HG02840 (cell line): ENCODE measurements around the gene METRN.

Experiments used
- ATAC-seq: cut with Tn5 transposase; IDR thresholded peaks from one replicate; pipeline ENCODE4 v1.9.1; 2021; ENCODE audit warnings: mild to moderate bottlenecking, moderate library complexity, moderate number of reproducible peaks; ENCODE audit not compliant: unreplicated experiment, low FRiP score

METRN gene

DNA sequence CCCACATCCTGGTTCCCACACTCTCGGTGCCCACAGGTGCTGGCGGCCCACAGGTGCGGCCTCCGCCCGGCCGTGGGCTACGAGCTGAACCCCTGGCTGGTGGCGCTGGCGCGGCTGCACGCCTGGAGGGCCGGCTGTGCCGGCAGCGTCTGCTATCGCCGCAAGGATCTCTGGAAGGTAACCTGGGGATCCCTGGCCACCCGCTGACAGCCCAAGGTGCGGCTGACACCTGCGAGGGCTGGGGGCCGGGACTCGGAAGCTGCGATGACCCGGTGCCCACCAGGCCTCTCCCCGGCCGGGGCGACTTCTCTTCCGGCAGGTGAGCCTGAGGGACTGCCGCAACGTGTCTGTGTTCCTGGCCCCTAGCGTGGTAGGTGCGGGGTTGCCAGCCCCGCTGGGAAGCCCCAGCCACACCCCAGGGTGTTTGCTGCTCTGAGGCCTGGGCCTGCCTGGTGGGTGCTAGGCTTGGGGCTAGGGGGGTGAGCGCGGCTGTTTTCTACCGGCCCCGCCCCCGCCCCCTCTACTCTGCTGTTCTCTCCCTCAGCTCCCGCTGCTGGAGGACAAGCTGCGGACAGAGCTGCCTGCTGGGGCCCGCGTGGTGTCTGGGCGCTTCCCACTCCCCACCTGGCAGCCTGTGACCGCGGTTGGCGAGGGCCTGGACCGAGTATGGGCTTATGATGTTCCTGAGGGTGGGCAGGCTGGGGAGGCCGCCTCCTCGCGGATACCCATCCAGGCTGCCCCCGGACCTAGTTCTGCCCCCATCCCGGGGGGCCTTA, 7.0 kb downstream of the METRN start:
- ATAC-seq = no peak

DNA sequence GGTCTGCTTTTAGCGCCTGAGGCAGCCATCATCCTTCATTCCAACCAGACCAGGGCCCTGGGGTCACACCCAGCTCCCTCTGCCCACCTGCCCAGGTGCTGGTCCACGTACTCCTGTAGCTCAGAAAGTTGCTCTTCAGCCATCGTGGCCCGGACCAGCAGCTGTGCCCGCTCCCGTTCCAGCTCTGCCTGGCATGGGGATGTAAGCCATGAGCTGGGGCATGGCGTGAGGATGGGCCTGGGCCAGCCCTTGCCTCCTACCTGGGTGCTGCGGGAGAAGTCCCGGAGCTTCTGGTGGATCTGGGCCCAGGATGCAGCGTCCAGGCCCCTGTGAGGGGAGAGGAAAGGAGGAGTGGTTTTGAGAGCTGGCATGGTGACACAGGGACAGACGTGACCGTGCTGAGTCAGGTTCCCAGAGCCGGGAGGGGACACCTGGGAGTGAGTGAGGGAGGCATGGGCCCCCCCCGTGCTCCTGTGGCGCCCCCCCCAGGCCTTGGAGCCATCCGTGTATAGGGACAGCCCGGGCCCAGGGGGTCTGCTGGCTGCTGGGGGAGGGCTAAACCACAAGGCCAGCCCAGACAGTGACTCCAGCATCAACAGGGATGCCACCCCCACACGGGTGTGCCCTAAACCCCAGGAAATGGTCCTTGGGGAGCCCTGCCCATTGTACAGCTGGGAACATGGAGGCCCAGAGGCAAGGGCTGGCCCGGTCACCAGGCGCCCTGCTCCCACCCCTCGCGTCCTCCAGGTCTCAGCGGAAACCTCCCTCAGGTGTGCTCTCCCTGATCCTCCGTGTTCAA, 8.1 kb downstream of the METRN start:
- no peak for ATAC-seq

DNA sequence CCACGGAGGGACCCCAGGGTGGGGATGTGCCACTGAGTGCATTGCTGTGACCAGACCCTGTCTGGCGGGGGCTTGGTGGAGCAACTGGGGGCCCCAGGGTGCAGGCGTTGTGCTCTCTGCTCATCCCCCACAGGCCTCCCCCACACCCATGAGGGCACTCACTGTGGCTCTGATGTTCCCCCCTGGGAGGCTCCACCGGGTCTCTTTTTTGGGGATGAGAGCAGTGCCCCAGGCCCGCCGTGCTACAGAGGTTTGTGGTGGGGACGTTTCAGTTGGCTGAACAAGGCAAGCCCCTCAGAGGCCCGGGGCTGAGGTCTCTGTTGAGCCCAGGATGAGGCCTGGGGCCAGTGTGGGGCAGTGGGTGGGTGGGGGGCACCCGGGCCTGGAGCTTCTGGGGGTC, 8.8 kb downstream of the METRN start:
- no peak for ATAC-seq

DNA sequence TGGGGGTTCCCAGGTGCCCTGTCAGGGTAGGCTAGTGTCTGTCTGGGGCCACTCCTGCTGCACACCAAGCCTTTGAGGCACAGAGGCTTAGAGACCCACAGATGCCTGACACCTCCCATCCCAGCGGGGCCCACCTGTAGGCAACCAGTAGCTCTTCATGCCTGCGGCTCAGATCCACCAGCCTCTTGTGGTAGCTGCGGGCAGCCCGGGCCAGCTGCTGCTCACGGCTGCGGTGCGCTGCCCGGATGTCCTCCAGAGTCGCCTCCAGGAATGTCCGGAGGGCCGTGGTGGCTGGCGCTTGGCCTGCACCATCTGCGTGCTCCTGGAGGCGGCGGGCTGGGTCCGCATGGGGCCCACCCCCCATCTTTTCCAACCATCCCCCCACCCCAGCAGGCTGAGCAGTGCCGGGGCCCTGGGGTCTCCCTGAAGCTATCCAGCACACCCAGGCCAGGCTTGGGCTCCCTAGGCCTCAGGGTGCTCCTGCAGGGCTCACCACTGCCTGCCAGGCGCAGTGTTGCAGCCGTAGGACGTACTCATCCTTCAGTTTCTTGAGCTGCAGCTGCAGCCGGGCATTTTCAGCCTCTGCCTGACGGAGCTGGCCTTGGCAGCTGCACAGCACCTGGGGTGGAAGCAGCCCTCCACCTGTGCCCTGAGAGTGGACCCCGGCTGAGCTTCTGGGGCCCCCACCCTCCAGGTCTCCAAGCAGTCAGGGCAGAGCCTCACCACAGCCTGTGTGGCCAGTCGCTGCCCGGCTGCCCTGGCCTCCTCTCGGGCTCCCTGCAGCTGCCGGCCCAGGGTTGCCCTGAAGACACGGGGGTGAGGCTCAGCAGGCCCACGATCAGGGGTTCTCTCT, 9.5 kb downstream of the METRN start:
- no peak for ATAC-seq

DNA sequence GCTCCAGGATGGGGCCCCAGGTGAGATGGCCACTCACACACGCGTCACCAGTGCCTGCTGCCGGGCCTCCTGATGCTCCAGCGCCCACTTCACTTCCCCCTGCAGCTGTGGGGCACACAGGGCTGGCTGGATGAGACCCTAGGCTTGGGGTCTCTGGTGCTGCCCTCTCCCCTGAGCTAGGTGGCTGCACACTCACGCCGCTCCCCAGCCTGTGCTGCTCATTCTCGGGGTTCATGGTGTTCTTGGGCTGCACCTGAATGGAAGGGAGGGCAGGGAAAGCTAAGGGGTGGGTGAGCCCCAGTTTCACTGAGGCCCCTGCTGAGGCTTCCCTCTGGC, 10.1 kb downstream of the METRN start:
- no peak for ATAC-seq

DNA sequence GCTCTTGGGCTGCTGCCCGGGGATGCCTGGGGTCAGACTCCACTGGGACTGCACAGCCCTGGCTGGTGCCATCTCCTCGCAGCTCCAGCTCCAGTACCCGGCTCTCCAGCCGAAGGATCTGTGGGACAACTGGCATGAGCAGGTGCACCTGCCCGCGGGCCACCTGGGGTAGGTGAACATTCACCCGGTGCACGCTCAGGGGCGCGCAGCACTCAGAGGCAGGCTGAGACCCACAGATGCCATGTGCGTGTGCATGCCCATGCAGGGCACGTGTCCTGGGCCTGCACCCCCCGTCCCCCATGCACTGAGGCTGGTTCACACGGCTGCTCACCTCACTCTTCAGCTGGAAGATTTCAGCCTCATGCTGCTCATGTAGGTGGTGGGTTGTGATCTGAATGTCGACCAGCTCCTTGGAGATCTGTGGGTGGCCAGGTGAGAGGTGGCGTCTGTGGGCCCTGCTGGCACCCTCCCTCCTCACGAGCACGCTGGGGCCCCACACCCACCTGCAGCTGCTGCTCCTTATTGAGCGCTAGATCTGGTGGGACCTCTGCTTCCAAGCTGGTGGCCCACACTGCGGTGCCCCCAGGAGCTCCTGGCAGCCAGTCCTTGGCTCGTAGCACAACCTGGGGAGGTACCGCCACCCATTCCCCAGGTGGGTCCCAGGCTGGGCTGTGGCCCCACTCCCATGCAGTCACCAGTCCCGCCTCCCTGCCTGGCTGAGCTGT, 10.7 kb downstream of the METRN start:
- ATAC-seq = no peak

DNA sequence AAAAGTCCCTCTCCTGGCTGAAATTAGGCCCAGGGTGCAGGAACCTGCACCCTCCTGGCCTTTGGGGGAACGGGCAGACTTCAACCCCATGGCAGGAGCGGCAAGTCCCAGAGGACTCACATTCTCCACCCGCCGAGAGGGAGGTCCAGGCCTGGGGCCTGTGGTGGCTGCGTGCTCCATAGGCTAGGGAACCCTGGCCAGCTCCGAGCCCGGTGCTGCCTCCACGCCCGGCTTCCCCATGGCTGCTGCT, 11.2 kb downstream of the METRN start:
- no peak for ATAC-seq

DNA sequence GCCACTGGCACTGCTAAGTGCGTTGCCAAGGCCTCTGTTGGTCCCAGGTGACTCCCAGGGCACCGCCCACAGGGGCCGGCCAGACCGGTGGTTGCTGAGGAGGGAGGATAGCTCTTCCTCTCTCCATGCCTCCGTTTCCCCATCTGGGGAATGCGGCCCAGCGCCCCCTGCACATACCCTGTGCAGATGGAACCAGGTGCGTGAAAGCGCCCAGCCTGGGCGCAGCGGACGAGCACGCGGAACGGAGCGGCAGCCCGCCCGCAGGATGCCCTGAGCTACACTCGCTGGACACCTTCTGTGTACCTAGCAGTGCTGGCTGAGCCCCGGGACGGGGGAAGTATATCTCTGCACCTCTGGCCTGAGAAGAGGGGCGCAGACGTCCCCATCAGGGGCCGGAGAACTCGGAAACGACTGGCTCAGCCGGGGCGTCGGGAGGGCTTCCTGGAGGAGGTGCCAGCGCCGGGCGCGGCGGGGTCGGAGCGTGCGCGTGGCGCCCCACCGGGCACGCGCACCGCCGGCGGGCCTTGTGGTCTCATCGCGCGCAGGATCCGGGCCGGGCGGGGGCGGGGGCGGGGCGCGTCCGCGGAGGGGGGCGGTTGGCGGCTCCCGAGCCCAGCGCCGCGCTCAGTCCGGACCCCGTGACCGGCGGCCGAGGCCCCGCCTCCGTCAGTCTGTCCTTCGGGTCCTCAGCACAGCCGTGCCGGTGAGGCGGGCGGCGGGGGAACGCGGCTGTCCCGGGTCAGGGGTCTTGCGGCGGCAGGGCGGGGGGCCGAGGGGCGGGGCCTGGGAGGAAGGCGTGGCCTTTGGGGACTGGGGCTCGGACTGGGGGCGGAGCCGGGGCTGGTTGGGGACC, 11.7 kb downstream of the METRN start, which contains the start of the genes CCDC78 and HAGHL:
Gene CCDC78, minus strand, starts transcription at position 6 of the 853 bp plus-strand sequence. CDS start 76 bp downstream, outside the sequence.
Gene HAGHL, plus strand, starts transcription at position 669 of the 853 bp plus-strand sequence. CDS start 404 bp downstream, outside the sequence.
- ATAC-seq = no peak

DNA sequence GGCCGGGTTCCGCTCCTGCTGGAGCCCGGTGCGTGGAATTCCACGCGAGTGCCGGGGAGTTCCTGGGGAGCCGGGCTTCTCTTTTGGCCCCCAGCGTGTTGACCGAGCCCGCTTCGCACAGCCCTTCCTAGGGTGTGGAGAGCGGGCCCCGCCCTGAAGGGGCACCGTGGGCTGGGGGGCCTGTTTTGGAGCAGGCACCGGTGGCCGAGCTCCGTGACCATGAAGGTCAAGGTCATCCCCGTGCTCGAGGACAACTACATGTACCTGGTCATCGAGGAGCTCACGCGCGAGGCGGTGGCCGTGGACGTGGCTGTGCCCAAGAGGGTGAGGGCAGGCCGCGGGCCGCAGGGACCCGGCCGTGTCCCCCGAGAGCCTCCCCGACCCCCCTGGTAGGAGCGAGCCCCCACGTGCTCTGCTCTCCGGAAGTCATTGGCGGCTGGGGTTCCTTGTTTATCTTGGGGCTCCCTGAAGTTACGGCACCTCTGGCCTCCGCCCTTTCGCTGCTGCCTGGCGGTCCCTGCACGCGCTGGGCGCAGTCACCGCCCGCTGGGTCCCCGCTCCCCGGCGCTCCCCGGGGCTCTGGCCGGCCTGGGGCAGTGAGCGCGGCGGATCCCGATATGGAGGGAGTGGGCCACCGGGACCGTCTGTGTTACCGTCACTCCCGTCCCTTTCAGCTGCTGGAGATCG, 12.5 kb downstream of the METRN start:
- ATAC-seq = no peak

DNA sequence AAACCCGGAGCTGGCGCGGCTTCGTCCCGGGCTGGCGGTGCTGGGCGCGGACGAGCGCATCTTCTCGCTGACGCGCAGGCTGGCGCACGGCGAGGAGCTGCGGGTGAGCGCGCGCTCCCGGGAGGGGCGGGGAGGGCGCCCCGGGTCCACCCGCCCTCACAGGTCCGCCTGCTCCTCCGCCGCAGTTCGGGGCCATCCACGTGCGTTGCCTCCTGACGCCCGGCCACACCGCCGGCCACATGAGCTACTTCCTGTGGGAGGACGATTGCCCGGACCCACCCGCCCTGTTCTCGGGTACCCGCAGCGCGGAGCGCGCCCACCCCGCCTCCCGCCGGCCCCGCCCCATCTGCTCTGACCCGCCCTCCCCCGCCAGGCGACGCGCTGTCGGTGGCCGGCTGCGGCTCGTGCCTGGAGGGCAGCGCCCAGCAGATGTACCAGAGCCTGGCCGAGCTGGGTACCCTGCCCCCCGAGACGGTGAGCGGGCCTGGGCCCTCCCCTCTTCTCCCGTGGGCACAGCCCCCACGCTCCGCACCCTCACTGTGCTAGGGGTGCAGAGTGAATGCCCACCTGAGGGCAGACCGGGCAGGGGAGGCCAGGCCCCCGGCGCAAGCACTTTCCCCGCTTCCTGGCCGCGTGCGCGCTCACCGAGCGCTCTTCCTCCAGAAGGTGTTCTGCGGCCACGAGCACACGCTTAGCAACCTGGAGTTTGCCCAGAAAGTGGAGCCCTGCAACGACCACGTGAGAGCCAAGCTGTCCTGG, 13.4 kb downstream of the METRN start:
- ATAC-seq = no peak

DNA sequence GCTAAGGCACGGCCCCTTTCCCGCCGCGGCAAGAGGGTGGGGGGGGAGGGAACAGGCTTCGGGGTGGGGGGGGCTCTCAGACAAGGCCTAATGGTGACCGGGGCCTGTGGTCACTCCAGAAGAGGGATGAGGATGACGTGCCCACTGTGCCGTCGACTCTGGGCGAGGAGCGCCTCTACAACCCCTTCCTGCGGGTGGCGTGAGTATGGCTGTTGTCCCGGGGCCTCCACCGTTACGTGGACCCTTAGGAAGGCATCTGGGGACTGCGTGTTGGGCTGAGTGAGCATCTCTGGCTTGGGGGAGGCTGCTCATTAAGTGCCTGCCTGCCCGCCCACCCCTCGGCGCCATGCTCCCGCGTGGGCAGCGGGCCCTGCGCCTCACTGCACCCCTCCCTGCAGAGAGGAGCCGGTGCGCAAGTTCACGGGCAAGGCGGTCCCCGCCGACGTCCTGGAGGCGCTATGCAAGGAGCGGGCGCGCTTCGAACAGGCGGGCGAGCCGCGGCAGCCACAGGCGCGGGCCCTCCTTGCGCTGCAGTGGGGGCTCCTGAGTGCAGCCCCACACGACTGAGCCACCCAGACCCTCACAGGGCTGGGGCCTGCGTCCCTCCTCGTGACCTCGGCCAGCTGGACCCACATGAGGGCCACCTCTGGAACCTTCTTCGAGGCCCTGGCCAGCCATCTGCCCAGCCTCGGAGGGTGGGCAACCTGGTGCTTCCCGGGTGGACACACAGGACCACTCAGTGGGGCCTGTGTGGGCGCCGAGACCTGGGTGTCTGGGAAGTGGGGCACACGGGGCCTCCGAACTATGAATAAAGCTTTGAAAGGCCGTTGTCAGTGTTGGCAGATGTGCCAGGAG, 14.2 kb downstream of the METRN start:
- ATAC-seq = no peak

DNA sequence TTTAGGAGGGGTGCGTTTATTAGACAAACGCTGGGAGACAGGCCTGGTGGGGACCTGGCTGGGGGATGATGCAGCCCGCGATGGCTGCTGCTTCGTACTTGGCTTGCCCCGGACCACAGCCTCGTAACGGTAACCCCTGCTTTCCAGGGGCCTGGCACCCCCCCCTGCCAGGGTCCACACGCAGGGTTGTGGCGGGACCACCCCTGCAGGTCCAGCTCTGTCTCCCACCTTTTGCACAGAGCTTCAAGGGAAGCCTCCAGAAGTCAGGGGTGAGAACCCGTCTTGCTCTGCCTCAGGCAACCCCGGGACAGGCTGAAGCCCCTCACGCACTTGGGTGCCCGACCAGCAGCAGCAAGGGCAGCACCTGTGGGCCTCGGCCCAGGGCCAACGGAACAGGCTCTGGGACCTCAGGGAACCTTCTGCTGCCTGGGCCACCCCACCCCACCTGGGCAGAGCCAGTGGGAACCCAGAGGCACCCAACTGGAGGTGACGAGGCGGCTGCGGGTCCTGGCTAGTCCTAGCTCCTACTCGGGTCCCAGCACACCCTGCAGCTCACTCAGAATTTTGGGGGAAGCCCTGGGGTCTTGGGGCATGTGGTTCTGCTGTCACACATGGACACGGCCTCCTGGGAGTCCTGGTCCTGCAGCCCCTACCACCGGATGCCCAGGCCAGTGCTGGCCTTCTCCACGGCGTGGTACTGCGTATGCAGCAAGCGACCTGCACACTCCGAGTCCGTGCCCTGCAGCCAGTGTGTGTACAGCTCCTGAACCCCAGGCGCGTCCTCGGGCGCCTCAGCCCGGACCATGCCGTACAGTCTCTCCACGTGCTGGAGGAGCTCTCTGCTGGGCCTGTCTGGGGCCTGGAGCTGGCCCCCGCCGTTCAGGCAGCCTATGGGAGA, 15.1 kb downstream of the METRN start:
- ATAC-seq = no peak

DNA sequence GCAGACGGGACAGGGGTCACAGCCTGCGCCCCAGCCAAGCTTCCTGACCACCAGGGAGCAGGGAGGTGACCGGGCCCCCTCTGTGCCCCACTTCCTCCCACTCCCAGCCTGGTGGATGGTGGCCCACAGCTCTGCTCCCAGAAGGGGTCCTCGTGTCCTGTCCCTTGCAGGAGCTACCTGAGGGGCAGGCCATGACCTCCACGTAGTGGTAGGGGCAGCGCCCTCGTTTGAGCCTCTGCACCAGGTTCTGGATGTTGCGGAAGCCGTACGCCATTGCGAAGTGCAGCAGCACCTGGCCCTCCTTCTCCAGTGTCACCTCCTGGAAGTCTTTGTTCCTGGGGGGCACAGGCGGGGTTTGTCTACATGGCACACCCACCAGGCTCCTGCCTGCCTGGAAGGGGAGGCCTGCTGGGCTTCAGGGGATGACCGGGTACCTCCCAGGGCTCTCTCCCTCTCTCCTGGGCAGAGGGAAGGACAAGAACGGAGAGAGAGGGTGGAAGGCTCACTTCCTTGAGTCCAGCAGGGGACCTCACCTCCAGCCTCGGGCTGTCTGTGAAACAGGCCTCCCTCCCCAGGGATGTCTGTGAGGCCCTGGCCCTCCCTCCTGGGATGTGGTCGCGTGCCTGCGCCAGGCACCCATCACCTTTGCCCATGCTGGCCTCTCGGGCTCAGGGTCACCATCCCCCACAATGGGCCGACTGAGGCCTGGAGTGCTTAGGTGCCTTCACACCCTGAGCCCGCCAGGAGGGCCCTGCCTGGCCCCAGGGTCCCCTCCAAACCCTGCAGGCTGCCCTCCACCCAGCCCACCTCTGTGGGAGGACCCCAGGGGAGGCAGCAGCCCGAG, 16.0 kb downstream of the METRN start:
- ATAC-seq = no peak

DNA sequence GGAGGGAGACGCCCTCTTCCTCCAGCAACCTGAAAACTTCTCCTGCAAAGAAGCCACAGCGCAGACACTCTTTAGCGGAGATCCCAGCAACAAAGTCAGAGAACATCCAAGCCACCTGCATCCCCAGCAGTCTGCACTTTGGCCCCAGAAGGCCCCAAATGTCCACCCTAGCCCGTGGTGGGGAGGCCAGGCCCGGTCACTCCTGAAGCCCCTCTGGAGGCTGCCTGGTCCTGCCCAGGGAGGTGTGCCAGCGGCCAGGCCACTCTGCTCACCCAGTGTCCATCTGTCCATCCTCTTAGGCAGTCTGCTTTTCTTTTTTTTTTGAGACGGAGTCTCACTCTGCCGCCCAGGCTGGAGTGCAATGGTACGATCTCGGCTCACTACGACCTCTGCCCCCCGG, 17.4 kb downstream of the METRN start:
- ATAC-seq = no peak

DNA sequence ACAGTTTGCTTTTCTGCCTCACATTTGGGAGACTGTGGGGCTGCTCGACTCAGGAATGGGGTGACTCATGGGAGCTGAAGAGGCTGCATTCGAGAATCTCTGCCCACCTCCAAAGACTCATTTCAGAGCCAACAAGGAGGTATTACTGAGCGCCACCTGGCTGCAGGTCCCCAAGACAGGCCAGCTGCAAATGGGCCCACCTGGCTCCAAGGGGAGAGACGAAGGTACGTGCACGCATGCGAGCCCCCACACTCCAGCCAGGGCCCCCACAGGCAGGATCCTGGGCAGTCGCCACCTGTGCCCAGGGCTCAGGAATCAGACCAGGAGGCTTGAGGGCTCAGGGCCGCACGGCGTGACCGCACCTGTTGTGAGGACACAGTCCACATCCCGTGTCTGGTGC, 18.0 kb downstream of the METRN start:
- ATAC-seq = no peak
